HEK293 (cell line): Measurements from ENCODE around the gene CC2D2A.

ENCODE experiments used
- CTCF ChIA-PET: fragments of 350-600 bp; formaldehyde crosslinking; extraction: SDS; loops from one replicate; lab custom pipeline; 2021; ENCODE audit warnings: antibody characterized with exemption; lab: Yijun Ruan, JAX
- POLR2A ChIA-PET: fragments of 300-600 bp; formaldehyde crosslinking; extraction: SDS; loops from one replicate; lab custom pipeline; 2020; ENCODE audit warnings: antibody characterized with exemption, inconsistent platforms; lab: Yijun Ruan, JAX
- H3K27ac ChIP-seq: fragments of 200-500 bp; sonication (Bioruptor generic); 2 replicates; pipeline ENCODE4 v1.5.1; 2014; ENCODE audit warnings: low read depth, low read length, control low read depth, inconsistent platforms; ENCODE audit errors: extremely low read depth
- H3K36me3 ChIP-seq, 2 experiments: fragments of 200-500 bp in 1 of 2; sonication (Bioruptor generic) in 1 of 2; 1 replicate in 1 of 2; 2 replicates in 1 of 2; pipeline ENCODE4 v1.5.1; 2014 to 2017; ENCODE audit warnings: inconsistent platforms in 2 of 2, low read length in 2 of 2; ENCODE audit not compliant: control insufficient read depth in 2 of 2, insufficient read depth in 1 of 2
- H3K4me1 ChIP-seq: fragments of 200-500 bp; sonication (Bioruptor generic); 2 replicates; pipeline ENCODE4 v1.5.1; 2014; ENCODE audit warnings: mild to moderate bottlenecking, low read length, inconsistent platforms; ENCODE audit not compliant: control insufficient read depth, insufficient read depth
- H3K4me3 ChIP-seq: 2 replicates; pipeline ENCODE4 v1.5.1; 2011; ENCODE audit warnings: low read depth, mild to moderate bottlenecking, control low read depth, low read length, moderate library complexity
- H3K9me3 ChIP-seq: fragments of 200-500 bp; sonication (Bioruptor generic); 2 replicates; pipeline ENCODE4 v1.5.1; 2014; ENCODE audit warnings: low read depth, low read length, inconsistent platforms; ENCODE audit not compliant: control insufficient read depth, insufficient read depth
- SCRT1 ChIP-seq: fragments of 450-650 bp; formaldehyde crosslinking; IDR thresholded peaks from 2 replicates; pipeline ENCODE4 v1.5.1; 2016; ENCODE audit warnings: missing biosample characterization, missing genetic modification characterization, borderline replicate concordance
- SETDB1 ChIP-seq: IDR thresholded peaks from one replicate; pipeline ENCODE4 v1.6.1; 2017; ENCODE audit warnings: mild to moderate bottlenecking, low read length, moderate library complexity, mixed read lengths; ENCODE audit not compliant: insufficient read length
- SP7 ChIP-seq: fragments of 450-650 bp; formaldehyde crosslinking; IDR thresholded peaks from 2 replicates; pipeline ENCODE4 v1.5.1; 2016; ENCODE audit warnings: missing biosample characterization, missing genetic modification characterization
- ZEB2 ChIP-seq: fragments of 450-650 bp; formaldehyde crosslinking; IDR thresholded peaks from 2 replicates; pipeline ENCODE4 v1.5.1; 2016; ENCODE audit warnings: missing biosample characterization, missing genetic modification characterization
- ZFP37 ChIP-seq: fragments of 450-650 bp; formaldehyde crosslinking; IDR thresholded peaks from 2 replicates; pipeline ENCODE4 v1.5.1; 2016; ENCODE audit warnings: missing biosample characterization, missing genetic modification characterization
- ZNF10 ChIP-seq: fragments of 450-650 bp; formaldehyde crosslinking; IDR thresholded peaks from 2 replicates; pipeline ENCODE4 v1.5.1; 2017; ENCODE audit warnings: missing biosample characterization, missing genetic modification characterization
- ZNF16 ChIP-seq: fragments of 450-650 bp; formaldehyde crosslinking; IDR thresholded peaks from 2 replicates; pipeline ENCODE4 v1.5.1; 2016; ENCODE audit warnings: low read depth, missing biosample characterization, missing genetic modification characterization
- ZNF202 ChIP-seq: fragments of 450-650 bp; formaldehyde crosslinking; IDR thresholded peaks from 2 replicates; pipeline ENCODE4 v1.5.1; 2016; ENCODE audit warnings: missing biosample characterization, missing genetic modification characterization, borderline replicate concordance
- ZNF24 ChIP-seq: fragments of 450-650 bp; formaldehyde crosslinking; IDR thresholded peaks from 2 replicates; pipeline ENCODE4 v1.5.1; 2016; ENCODE audit warnings: missing biosample characterization, missing genetic modification characterization
- ZNF26 ChIP-seq: fragments of 450-650 bp; formaldehyde crosslinking; IDR thresholded peaks from 2 replicates; pipeline ENCODE4 v1.5.1; 2016; ENCODE audit warnings: missing biosample characterization, missing genetic modification characterization
- ZNF266 ChIP-seq: fragments of 450-650 bp; formaldehyde crosslinking; IDR thresholded peaks from 2 replicates; pipeline ENCODE4 v1.5.1; 2016; ENCODE audit warnings: missing biosample characterization, missing genetic modification characterization, low read depth
- ZNF391 ChIP-seq: fragments of 450-650 bp; formaldehyde crosslinking; IDR thresholded peaks from 2 replicates; pipeline ENCODE4 v1.5.1; 2016; ENCODE audit warnings: low read depth, missing biosample characterization, missing genetic modification characterization, borderline replicate concordance
- ZNF518A ChIP-seq: fragments of 450-650 bp; formaldehyde crosslinking; conservative IDR thresholded peaks from 2 replicates; pipeline ENCODE4 v1.5.1; 2016; ENCODE audit warnings: low read depth, missing biosample characterization, missing genetic modification characterization
- ZNF555 ChIP-seq: fragments of 450-650 bp; formaldehyde crosslinking; conservative IDR thresholded peaks from 2 replicates; pipeline ENCODE4 v1.5.1; 2017; ENCODE audit warnings: missing biosample characterization, mild to moderate bottlenecking, missing genetic modification characterization, inconsistent platforms
- ZNF626 ChIP-seq: fragments of 450-650 bp; sonication (Bioruptor Pico); formaldehyde crosslinking; IDR thresholded peaks from 2 replicates; pipeline ENCODE4 v1.5.1; 2018; ENCODE audit warnings: missing biosample characterization, missing genetic modification characterization, inconsistent platforms
- ZNF629 ChIP-seq: fragments of 450-650 bp; formaldehyde crosslinking; IDR thresholded peaks from 2 replicates; pipeline ENCODE4 v1.5.1; 2017; ENCODE audit warnings: missing biosample characterization, missing genetic modification characterization
- ZNF76 ChIP-seq: fragments of 450-650 bp; formaldehyde crosslinking; IDR thresholded peaks from 2 replicates; pipeline ENCODE4; 2016; ENCODE audit warnings: low read depth, missing biosample characterization, missing genetic modification characterization, borderline replicate concordance
- ZNF768 ChIP-seq: fragments of 450-650 bp; formaldehyde crosslinking; IDR thresholded peaks from 2 replicates; pipeline ENCODE4 v1.5.1; 2018; ENCODE audit warnings: missing biosample characterization, mild to moderate bottlenecking, missing genetic modification characterization

Gene CC2D2A

GRCh38 chr4:15488136-15488535 is 18.5 kb downstream of the CC2D2A start:
- ChIA-PET POLR2A (no interaction called here), CTCF (interaction anchor here (0.5 to 0.7 kb wide), 2 partner anchors 317 to 1133 kb away, joined by 3 to 4 read pairs; no protein-coding TSS in a partner anchor)
- Histone ChIP-seq H3K36me3 (peaks cover 0 to 4% of the 10 kb centered on the region in 2 experiments; a peak in 1 of 3 replicates), H3K4me3 (no peak overlapping the region), H3K27ac (no peak overlapping the region), H3K4me1 (no peaks in the 10 kb centered on the region), H3K9me3 (no peaks in the 10 kb centered on the region)
- TF ChIP-seq SETDB1, result peak; percentile 83
- TF ChIP-seq ZNF16 (tag by site-specific recombination), result no peak

- no peak overlapping the region for H3K4me3 ChIP-seq
- ChIA-PET POLR2A (no interaction called here), CTCF (interaction anchor here (0.5 to 0.7 kb wide), 2 partner anchors 317 to 1133 kb away, joined by 3 to 4 read pairs; no protein-coding TSS in a partner anchor)
- peaks cover 0 to 4% of the 10 kb centered on the region in 2 experiments; a peak in 1 of 3 replicates for H3K36me3 ChIP-seq
- TF ChIP-seq ZNF768 (tag by site-specific recombination) (no peak), ZNF26 (tag by site-specific recombination) (no peak), SCRT1 (tag by site-specific recombination) (no peak), ZFP37 (tag by site-specific recombination) (no peak), ZNF24 (tag by site-specific recombination) (no peak), ZEB2 (no peak), ZNF518A (tag by site-specific recombination) (no peak), ZNF626 (tag by site-specific recombination) (no peak), ZNF202 (no peak), ZNF266 (tag by site-specific recombination) (no peak), ZNF76 (no peak), ZNF555 (tag by site-specific recombination) (no peak)
- no peak overlapping the region for H3K27ac ChIP-seq
- no peaks in the 10 kb centered on the region for H3K4me1 ChIP-seq
- no peaks in the 10 kb centered on the region for H3K9me3 ChIP-seq
Observed at GRCh38 chr4:15488658-15489470, 19.2 kb downstream of the CC2D2A start.

- Histone ChIP-seq H3K27ac (no peak overlapping the region), H3K4me1 (no peaks in the 10 kb centered on the region), H3K9me3 (no peaks in the 10 kb centered on the region), H3K4me3 (no peak overlapping the region), H3K36me3 (peaks cover 0 to 4% of the 10 kb centered on the region in 2 experiments; a peak in 1 of 3 replicates)
- ChIA-PET POLR2A (no interaction called here), CTCF (no interaction called here)
- TF ChIP-seq ZNF629 (tag by site-specific recombination) (no peak), ZNF391 (no peak), ZNF10 (no peak), SP7 (tag by site-specific recombination) (no peak)
Observed at GRCh38 chr4:15489551-15489950, 19.9 kb downstream of the CC2D2A start.
